GM12878 (cell line): ENCODE results near the gene SMURF1. TPM values are rescaled to one million over a fixed set of nuclear protein-coding genes. Genes with fewer than 3 reads are reported as not detected.

Source experiments
- ATAC-seq: fragments of 200-7000 bp; cut with Tn5 transposase; 3 replicates; pipeline ENCODE4 v1.9.1; 2020; ENCODE audit warnings: mild to moderate bottlenecking, moderate library complexity
- BruUV-seq: library from RNA; stranded (reverse); fragments of 400-500 nt; replicated peaks from 2 replicates; lab custom pipeline; 2021; lab: Mats Ljungman, UMichigan
- CTCF ChIA-PET: fragments of 300-600 bp; sonication (Branson Sonifier 250); formaldehyde crosslinking; extraction: SDS; loops from one replicate; lab custom pipeline; 2021; ENCODE audit warnings: inconsistent platforms; lab: Yijun Ruan, JAX
- POLR2A ChIA-PET: fragments of 350-600 bp; formaldehyde crosslinking; extraction: SDS; loops from one replicate; lab custom pipeline; 2021; ENCODE audit warnings: inconsistent platforms; lab: Charles Lee
- RAD21 ChIA-PET: fragments of 300-600 bp; sonication (Branson Sonifier 250); formaldehyde crosslinking; loops from one replicate; lab custom pipeline; 2023; ENCODE audit warnings: antibody characterized with exemption; ENCODE audit not compliant: unreplicated experiment; lab: Charles Lee
- SMC1A ChIA-PET: fragments of 300-600 bp; sonication (Branson Sonifier 250); formaldehyde crosslinking; loops from one replicate; lab custom pipeline; 2023; ENCODE audit not compliant: unreplicated experiment, uncharacterized antibody; lab: Charles Lee
- DNase-seq: peaks from one replicate; pipeline ENCODE4 v3.0.0-alpha.2; 2011; ENCODE audit warnings: low read depth, low spot score
- FAIRE-seq: peaks from 3 replicates; lab custom pipeline; 2011; peaks lifted over from hg19 to GRCh38; lab: Jason Lieb, UNC
- H2AFZ ChIP-seq: 2 replicates; pipeline ENCODE4 v1.6.0; 2011; ENCODE audit warnings: low read depth, low read length, control low read depth; ENCODE audit not compliant: control insufficient read depth
- H3K27ac ChIP-seq: 2 replicates; pipeline ENCODE4 v1.5.1; 2011; ENCODE audit warnings: control low read depth; ENCODE audit not compliant: control insufficient read depth, insufficient read depth
- H3K27me3 ChIP-seq, 2 experiments: replicated peaks in 1 of 2; 2 replicates each; pipeline versions ENCODE4 v1.6.0 to v1.6.1; 2011; ENCODE audit warnings: low read length in 1 of 2; ENCODE audit not compliant: control insufficient read depth in 2 of 2, insufficient read depth in 2 of 2
- H3K36me3 ChIP-seq, 2 experiments: 2 replicates each; pipeline ENCODE4 v1.5.1; 2011; ENCODE audit warnings: low read length in 1 of 2; ENCODE audit not compliant: control insufficient read depth in 2 of 2, insufficient read depth in 2 of 2
- H3K4me1 ChIP-seq: 2 replicates; pipeline ENCODE4 v1.6.1; 2011; ENCODE audit warnings: mild to moderate bottlenecking, low read length, moderate library complexity, mixed read lengths; ENCODE audit not compliant: control insufficient read depth, insufficient read depth
- H3K4me2 ChIP-seq: 2 replicates; pipeline ENCODE4 v1.6.0; 2011; ENCODE audit warnings: control low read depth; ENCODE audit not compliant: control insufficient read depth, insufficient read depth
- H3K4me3 ChIP-seq: fragments of 200-600 bp; sonication (generic); 2 replicates; pipeline ENCODE4 v1.5.1; 2016
- H3K79me2 ChIP-seq: 2 replicates; pipeline ENCODE4 v1.6.0; 2011; ENCODE audit warnings: low read length; ENCODE audit not compliant: control insufficient read depth, insufficient read depth
- H3K9ac ChIP-seq: 2 replicates; pipeline ENCODE4 v1.8.0; 2011; ENCODE audit warnings: low read length, control low read depth, mixed read lengths; ENCODE audit not compliant: control insufficient read depth, insufficient read depth
- H3K9me3 ChIP-seq: replicated peaks from 3 replicates; pipeline ENCODE4 v1.5.1; 2011; ENCODE audit warnings: mild to moderate bottlenecking, low read length; ENCODE audit not compliant: control insufficient read depth, insufficient read depth
- H4K20me1 ChIP-seq: 2 replicates; pipeline ENCODE4 v1.6.0; 2011; ENCODE audit not compliant: control insufficient read depth, insufficient read depth
- ATF2 ChIP-seq: IDR thresholded peaks from 2 replicates; pipeline ENCODE4 v1.6.1; 2012; ENCODE audit warnings: low read length, inconsistent platforms
- CREM ChIP-seq: IDR thresholded peaks from 2 replicates; pipeline ENCODE4 v1.6.1; 2014; ENCODE audit warnings: antibody characterized with exemption, low read depth
- HCFC1 ChIP-seq: fragments of 150-350 bp; IDR thresholded peaks from 2 replicates; pipeline ENCODE4 v1.6.1; 2014; ENCODE audit warnings: low read length
- MTA3 ChIP-seq: IDR thresholded peaks from 2 replicates; pipeline ENCODE4 v1.6.1; 2012; ENCODE audit warnings: low read length, inconsistent platforms, borderline replicate concordance
- RELB ChIP-seq: fragments of 450-650 bp; IDR thresholded peaks from 2 replicates; pipeline ENCODE4 v1.6.1; 2017; ENCODE audit warnings: low read depth, mild to moderate bottlenecking, moderate library complexity
- SPI1 ChIP-seq: IDR thresholded peaks from 2 replicates; pipeline ENCODE4 v1.6.1; 2011; ENCODE audit warnings: low read depth, mild to moderate bottlenecking, low read length, moderate library complexity, borderline replicate concordance; ENCODE audit not compliant: insufficient read depth
- SUZ12 ChIP-seq: fragments of 200-600 bp; sonication (generic); IDR thresholded peaks from one replicate; pipeline ENCODE4 v1.6.1; 2018; ENCODE audit warnings: antibody characterized with exemption, mild to moderate bottlenecking; ENCODE audit not compliant: unreplicated experiment
- WGBS: methylation state at CpG from one replicate; pipeline ENCODE4 v1.1.6; 2016; ENCODE audit warnings: low lambda C conversion rate; ENCODE audit not compliant: insufficient replicate concordance, insufficient coverage; ENCODE audit errors: missing lambda C conversion rate; 5-methylcytosine and 5-hydroxymethylcytosine counted together
- in situ Hi-C: fragments of 300-500 bp; cut with MboI; formaldehyde crosslinking; loops from 9 replicates; pipeline ENCODE4 v1.14.3; 2018; ENCODE audit warnings: mixed read lengths
- intact Hi-C: fragments of 100-400 bp; cut with micrococcal nuclease; formaldehyde crosslinking; loops from one replicate; pipeline ENCODE4 v1.14.2; 2022; ENCODE audit not compliant: unreplicated experiment
- polyA plus RNA-seq, 11 experiments: library from polyadenylated mRNA; depleted of rRNA in 4 of 11; unstranded in 6 of 11; stranded (reverse) in 5 of 11; fragments of >200 nt; fragmentation: Nextera tagmentation in 4 of 11; fragmentation: Illumina TruSeq in 1 of 11; extraction: Ambion mirVana in 4 of 11; extraction: Trizol in 1 of 11; gene quantifications; 1 replicate in 1 of 11; 2 replicates in 10 of 11; pipeline versions ENCODE4 v1.2.1 to v1.2.3, GENCODE V29; 2011 to 2016; ENCODE audit warnings: inconsistent platforms in 2 of 11, missing spikeins in 2 of 11, low read depth in 1 of 11
- total RNA-seq, 4 experiments: library from RNA; depleted of rRNA in 3 of 4; stranded (reverse); fragments of >200 nt in 3 of 4; fragmentation: Illumina TruSeq in 1 of 4; extraction: Trizol in 1 of 4; gene quantifications; 2 replicates each; pipeline versions ENCODE4 v1.2.1 to v1.2.3, GENCODE V29; 2013 to 2021

The SMURF1 gene
- total and polyA plus RNA-seq, 10 of the 15 experiments (the other 5 are each of a cell fraction or from before 2014, with no cell fraction given), result 0.76 to 14.0 (median 7.9) TPM

- TF ChIP-seq SPI1 (peak; percentile 89), CREM (no peak), MTA3 (no peak)
Observed at GRCh38 chr7:99005776-99006175, 138.1 kb downstream of the SMURF1 start (continued).

GRCh38 chr7:99004781-99005500, 139.0 kb downstream of the SMURF1 start:
- Histone ChIP-seq H3K4me3 (no peak overlapping the region), H3K36me3 (peaks cover 29 to 42% of the 10 kb centered on the region in 2 experiments), H3K4me1 (peaks cover 11% of the 10 kb centered on the region), H3K4me2 (no peak overlapping the region), H3K9me3 (no peaks in the 10 kb centered on the region), H3K27me3 (no peaks in the 10 kb centered on the region), H2AFZ (no peak overlapping the region), H4K20me1 (no peaks in the 10 kb centered on the region), H3K9ac (0 out of 2 replicates have a peak overlapping the region, but pooled peaks have one; percentile 12), H3K79me2 (no peaks in the 10 kb centered on the region), H3K27ac (0 out of 2 replicates have a peak overlapping the region, but pooled peaks have one; percentile 51)
- FAIRE-seq (no peak), DNase-seq (no peak), ATAC-seq (no peak)
- TF ChIP-seq SUZ12 (no peak), HCFC1 (no peak), ATF2 (no peak), RELB (no peak)
- no TSS peak for BruUV-seq
- POLR2A ChIA-PET, result no interaction called here
- WGBS, result 97% methylated on average over 26 of the region's 26 CpGs
- intact Hi-C loops, result no loop called here
- CTCF ChIA-PET, result interaction anchor here (0.6 to 2.2 kb wide), 5 partner anchors 9 to 700 kb away, joined by 3 to 7 read pairs (median 3); no protein-coding TSS in a partner anchor
- RAD21 ChIA-PET, result interaction anchor here (0.9 kb wide), 1 partner anchor 8 kb away, joined by 3 read pairs; no protein-coding TSS in a partner anchor
- in situ Hi-C loops, result no loop called here
- SMC1A ChIA-PET, result interaction anchor here (0.9 to 2.3 kb wide), 3 partner anchors 9 to 308 kb away, joined by 3 to 9 read pairs (median 6); no protein-coding TSS in a partner anchor
